Measurements from ENCODE around the gene SPDYE17. TPM values are rescaled to one million over a fixed set of nuclear protein-coding genes. Genes with fewer than 3 reads are reported as not detected.
A peak's percentile ranks its signal among the peaks of the same experiment; 100 is the strongest.
"Not testable (repeated sequence)": the region's sequence is repeated elsewhere in the genome, so short reads cannot be mapped to it uniquely, and the experiment has no call there.

SPDYE17 gene, protein sequence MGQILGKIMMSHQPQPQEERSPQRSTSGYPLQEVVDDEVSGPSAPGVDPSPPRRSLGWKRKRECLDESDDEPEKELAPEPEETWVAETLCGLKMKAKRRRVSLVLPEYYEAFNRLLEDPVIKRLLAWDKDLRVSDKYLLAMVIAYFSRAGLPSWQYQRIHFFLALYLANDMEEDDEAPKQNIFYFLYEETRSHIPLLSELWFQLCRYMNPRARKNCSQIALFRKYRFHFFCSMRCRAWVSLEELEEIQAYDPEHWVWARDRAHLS
- not detected in 3 replicates for total RNA-seq (2021)
- not detected for Bru-seq, nascent RNA
- long read RNA-seq, experiment 1, result 0 reads
- long read RNA-seq, experiment 2, result 0 reads
- long read RNA-seq, experiment 3, result 0 reads

DNA sequence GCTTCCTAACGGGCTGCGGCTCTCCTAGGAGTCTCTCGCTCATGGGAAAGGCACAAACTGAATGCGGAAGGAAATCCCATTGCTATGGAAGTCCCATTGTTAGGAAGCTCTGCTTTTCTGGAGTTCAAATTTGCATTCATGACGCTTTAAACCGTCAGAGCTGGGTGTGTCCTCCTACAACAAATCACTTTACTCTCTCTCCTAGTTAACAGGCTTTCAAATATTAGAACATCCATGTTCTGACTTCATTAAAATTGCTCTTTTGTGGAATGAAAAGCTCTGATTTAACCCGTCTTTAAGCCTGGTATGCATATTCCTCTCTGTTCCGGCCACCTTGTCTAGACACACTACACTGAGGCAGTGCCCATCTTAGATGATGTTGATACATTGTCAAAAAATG, at the start of gene SPDYE17:
TSS of gene SPDYE17 (minus strand) at position 101 of the 400 bp plus-strand sequence. CDS start 1,791 bp downstream, outside the sequence.
- H3K27me3 Mint-ChIP-seq (ENCODE audit: low read depth); CTCF ChIA-PET; ATAC-seq; H3K27ac Mint-ChIP-seq; DNase-seq (ENCODE audit: low spot score); H3K4me3 Mint-ChIP-seq; POLR2A ChIA-PET; H3K9me3 Mint-ChIP-seq; H3K4me1 Mint-ChIP-seq; H3K36me3 Mint-ChIP-seq: not testable (repeated sequence)

DNA sequence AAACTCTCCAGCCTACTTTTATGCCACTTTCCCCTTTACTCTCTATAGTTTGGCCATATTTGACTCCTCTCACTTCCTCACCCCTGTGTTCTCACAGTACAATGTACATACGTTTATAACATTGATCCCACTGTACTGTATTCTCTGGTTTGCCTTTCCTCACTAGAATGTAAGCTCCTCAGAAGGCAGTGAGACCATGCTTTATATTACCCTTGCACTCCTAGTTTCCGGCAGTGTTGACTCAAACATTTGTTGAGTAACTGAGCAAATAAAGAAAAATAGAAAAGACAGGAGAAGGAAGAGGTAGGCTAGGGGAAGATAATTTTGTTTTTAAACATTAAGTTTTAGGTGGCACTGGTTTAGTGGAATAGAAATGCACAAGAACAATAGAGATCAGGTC, 48.1 kb upstream of the SPDYE17 start:
- H3K36me3 Mint-ChIP-seq; H3K27me3 Mint-ChIP-seq (ENCODE audit: low read depth); H3K4me1 Mint-ChIP-seq; H3K4me3 Mint-ChIP-seq; H3K27ac Mint-ChIP-seq; POLR2A ChIA-PET; DNase-seq (ENCODE audit: low spot score); H3K9me3 Mint-ChIP-seq; CTCF ChIA-PET; ATAC-seq: not testable (repeated sequence)

- H3K27me3 Mint-ChIP-seq (ENCODE audit: low read depth); H3K4me3 Mint-ChIP-seq; CTCF ChIA-PET: not testable (repeated sequence)
Measured at GRCh38 chr7:77079624-77080023, 47.5 kb upstream of the SPDYE17 start.

GRCh38 chr7:77079112-77079511, 47.0 kb upstream of the SPDYE17 start:
- CTCF ChIA-PET; POLR2A ChIA-PET; DNase-seq (ENCODE audit: low spot score); ATAC-seq; H3K27ac Mint-ChIP-seq; H3K4me1 Mint-ChIP-seq; H3K27me3 Mint-ChIP-seq (ENCODE audit: low read depth); H3K4me3 Mint-ChIP-seq; H3K36me3 Mint-ChIP-seq; H3K9me3 Mint-ChIP-seq: not testable (repeated sequence)

More at GRCh38 chr7:77079624-77080023, 47.5 kb upstream of the SPDYE17 start:
- H3K9me3 Mint-ChIP-seq; DNase-seq (ENCODE audit: low spot score); H3K27ac Mint-ChIP-seq; POLR2A ChIA-PET; ATAC-seq; H3K4me1 Mint-ChIP-seq; H3K36me3 Mint-ChIP-seq: not testable (repeated sequence)

DNA sequence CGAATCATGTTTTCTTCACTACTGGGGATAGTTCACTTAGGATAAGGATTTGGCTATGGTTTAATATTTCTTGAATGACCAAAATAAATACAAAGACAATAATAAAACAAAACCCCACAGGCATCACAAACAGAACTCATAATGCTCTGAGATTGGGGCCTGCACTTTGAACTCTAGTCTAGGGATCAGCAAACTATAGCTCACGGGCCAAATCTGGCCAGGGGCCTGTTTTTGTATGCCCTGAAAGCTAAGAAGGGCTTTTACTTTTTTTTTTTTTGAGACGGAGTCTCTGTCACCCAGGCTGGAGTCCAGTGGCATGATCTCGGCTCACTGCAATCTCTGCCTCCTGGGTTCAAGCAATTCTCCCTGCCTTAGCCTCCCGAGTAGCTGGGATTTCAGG, 44.9 kb upstream of the SPDYE17 start:
- DNase-seq (ENCODE audit: low spot score); POLR2A ChIA-PET; H3K27ac Mint-ChIP-seq; H3K4me1 Mint-ChIP-seq; H3K4me3 Mint-ChIP-seq; ATAC-seq; CTCF ChIA-PET; H3K9me3 Mint-ChIP-seq; H3K27me3 Mint-ChIP-seq (ENCODE audit: low read depth): not testable (repeated sequence)
- peaks cover 11% of the 10 kb centered on the region for H3K36me3 Mint-ChIP-seq

GRCh38 chr7:77074786-77075396, 42.7 kb upstream of the SPDYE17 start:
- H3K4me3 Mint-ChIP-seq; DNase-seq (ENCODE audit: low spot score); H3K27me3 Mint-ChIP-seq (ENCODE audit: low read depth); CTCF ChIA-PET; POLR2A ChIA-PET; H3K9me3 Mint-ChIP-seq; ATAC-seq; H3K27ac Mint-ChIP-seq: not testable (repeated sequence)
- Mint-ChIP-seq H3K4me1 (peaks cover 15% of the 10 kb centered on the region), H3K36me3 (peaks cover 12% of the 10 kb centered on the region)

DNA sequence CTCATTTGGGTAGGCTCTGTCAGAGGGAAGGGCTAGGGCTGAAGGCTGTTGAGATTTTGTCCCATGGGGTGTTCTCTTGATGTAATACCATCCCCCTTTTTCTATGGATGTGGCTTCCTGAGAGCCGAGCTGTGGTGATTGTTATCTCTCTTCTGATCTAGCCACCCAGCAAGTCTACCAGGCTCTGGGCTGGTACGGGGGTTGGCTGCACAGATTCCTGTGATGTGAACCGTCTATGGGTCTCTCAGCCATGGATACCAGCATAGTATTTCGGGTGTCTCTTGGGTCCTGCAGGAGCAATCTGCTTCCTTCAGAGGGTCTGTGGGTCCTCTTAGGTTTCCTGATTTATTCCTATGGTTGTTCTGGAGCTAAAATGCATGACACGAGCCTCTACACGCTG, 38.9 kb upstream of the SPDYE17 start:
- H3K9me3 Mint-ChIP-seq, H3K4me3 Mint-ChIP-seq, POLR2A ChIA-PET: not testable (repeated sequence)

DNA sequence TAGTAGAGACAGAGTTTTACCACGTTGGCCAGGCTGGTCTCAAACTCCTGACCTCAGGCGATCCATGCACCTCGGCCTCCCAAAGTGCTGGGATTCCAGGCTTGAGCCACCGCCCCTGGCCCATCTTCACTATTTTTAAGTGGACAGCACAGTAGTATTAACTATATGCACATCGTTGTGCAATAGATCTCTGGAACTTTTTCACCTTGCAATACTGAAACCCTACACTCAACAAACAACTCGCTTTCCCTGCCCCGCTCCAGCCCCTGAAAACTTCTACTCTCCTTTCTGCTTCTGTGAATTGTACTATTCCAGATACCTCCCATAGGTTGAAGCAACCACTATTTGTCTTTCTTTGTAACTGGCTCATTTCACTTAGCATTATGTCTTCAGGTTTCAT, 33.7 kb upstream of the SPDYE17 start:
- POLR2A ChIA-PET; H3K4me1 Mint-ChIP-seq; H3K27me3 Mint-ChIP-seq (ENCODE audit: low read depth); DNase-seq (ENCODE audit: low spot score); CTCF ChIA-PET; H3K4me3 Mint-ChIP-seq; H3K9me3 Mint-ChIP-seq; H3K27ac Mint-ChIP-seq: not testable (repeated sequence)
- H3K36me3 Mint-ChIP-seq, result peaks cover 11% of the 10 kb centered on the region
- peak; percentile 47; the same call in 1 of the 2 replicates for ATAC-seq

More for the DNA sequence above, 38.9 kb upstream of the SPDYE17 start:
- peaks cover 18% of the 10 kb centered on the region for H3K36me3 Mint-ChIP-seq
- DNase-seq (ENCODE audit: low spot score); ATAC-seq; H3K27ac Mint-ChIP-seq; H3K27me3 Mint-ChIP-seq (ENCODE audit: low read depth); CTCF ChIA-PET: not testable (repeated sequence)
- peaks cover 16% of the 10 kb centered on the region for H3K4me1 Mint-ChIP-seq

DNA sequence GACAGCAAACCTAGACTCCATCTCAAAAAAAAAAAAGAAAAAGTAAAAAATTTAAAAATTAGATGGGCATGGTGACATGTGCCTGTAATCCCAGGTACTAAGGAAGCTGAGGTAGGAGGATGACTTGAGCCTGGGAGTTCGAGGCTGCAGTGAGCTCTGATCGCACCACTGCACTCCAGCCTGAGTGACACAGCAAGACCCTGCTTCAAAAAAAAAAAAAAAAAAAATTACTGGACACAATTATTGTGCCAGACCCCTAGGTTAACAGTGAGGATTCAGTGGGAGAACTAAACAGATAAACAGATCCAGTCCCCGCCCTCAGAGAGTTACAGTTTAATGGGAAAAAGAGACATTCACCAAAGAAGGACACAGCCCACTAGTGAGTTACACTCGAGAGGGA, 31.6 kb upstream of the SPDYE17 start:
- H3K27me3 Mint-ChIP-seq (ENCODE audit: low read depth), result not testable (repeated sequence)

DNA sequence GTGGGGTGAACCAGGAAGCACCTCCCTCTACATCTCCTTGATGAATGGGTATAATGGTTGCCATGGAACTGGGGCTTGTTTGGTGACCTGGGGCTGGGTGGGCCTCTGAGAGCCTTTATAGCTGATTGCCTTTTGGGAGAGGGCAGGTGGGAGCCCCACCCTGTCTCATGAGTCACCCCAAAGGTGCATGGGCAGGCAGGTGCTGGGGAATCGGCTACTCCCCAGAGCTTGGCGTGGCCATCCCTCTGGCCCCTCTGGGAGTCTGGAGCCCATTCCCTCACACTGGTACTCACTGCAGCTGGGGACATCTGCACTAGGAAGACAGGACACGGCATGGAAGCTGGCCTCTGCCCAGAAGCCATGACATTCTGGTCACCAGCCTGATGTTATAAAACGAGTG, 30.4 kb upstream of the SPDYE17 start, which contains the start of gene SPDYE18:
TSS of gene SPDYE18 (minus strand) at position 2 of the 400 bp plus-strand sequence. CDS start 2,046 bp downstream, outside the sequence.
- H3K36me3 Mint-ChIP-seq; H3K9me3 Mint-ChIP-seq; ATAC-seq; H3K4me1 Mint-ChIP-seq; POLR2A ChIA-PET; CTCF ChIA-PET; H3K27me3 Mint-ChIP-seq (ENCODE audit: low read depth); H3K4me3 Mint-ChIP-seq; DNase-seq (ENCODE audit: low spot score); H3K27ac Mint-ChIP-seq: not testable (repeated sequence)

More for the DNA sequence above, 31.6 kb upstream of the SPDYE17 start:
- POLR2A ChIA-PET; ATAC-seq; H3K9me3 Mint-ChIP-seq; DNase-seq (ENCODE audit: low spot score); H3K36me3 Mint-ChIP-seq; H3K4me1 Mint-ChIP-seq; H3K27ac Mint-ChIP-seq; H3K4me3 Mint-ChIP-seq; CTCF ChIA-PET: not testable (repeated sequence)

- H3K4me1 Mint-ChIP-seq; H3K36me3 Mint-ChIP-seq; H3K27me3 Mint-ChIP-seq (ENCODE audit: low read depth); DNase-seq (ENCODE audit: low spot score); H3K9me3 Mint-ChIP-seq; CTCF ChIA-PET; ATAC-seq; POLR2A ChIA-PET; H3K27ac Mint-ChIP-seq; H3K4me3 Mint-ChIP-seq: not testable (repeated sequence)
Measured at GRCh38 chr7:77026349-77026748, 5.8 kb downstream of the SPDYE17 start.

- DNase-seq (ENCODE audit: low spot score); H3K36me3 Mint-ChIP-seq: not testable (repeated sequence)
- H3K4me3 Mint-ChIP-seq, result peak overlapping the region; percentile 24; the same call in 1 of the 2 replicates
Measured at GRCh38 chr7:77010074-77010680, 22.0 kb downstream of the SPDYE17 start.

More at GRCh38 chr7:77010074-77010680, 22.0 kb downstream of the SPDYE17 start:
- CTCF ChIA-PET; H3K27ac Mint-ChIP-seq; H3K27me3 Mint-ChIP-seq (ENCODE audit: low read depth); H3K9me3 Mint-ChIP-seq; H3K4me1 Mint-ChIP-seq; POLR2A ChIA-PET: not testable (repeated sequence)
- peak; percentile 82 for ATAC-seq

Data from WTC11 (cell line).